ENCODE results near the gene ZCCHC18.

DNA sequence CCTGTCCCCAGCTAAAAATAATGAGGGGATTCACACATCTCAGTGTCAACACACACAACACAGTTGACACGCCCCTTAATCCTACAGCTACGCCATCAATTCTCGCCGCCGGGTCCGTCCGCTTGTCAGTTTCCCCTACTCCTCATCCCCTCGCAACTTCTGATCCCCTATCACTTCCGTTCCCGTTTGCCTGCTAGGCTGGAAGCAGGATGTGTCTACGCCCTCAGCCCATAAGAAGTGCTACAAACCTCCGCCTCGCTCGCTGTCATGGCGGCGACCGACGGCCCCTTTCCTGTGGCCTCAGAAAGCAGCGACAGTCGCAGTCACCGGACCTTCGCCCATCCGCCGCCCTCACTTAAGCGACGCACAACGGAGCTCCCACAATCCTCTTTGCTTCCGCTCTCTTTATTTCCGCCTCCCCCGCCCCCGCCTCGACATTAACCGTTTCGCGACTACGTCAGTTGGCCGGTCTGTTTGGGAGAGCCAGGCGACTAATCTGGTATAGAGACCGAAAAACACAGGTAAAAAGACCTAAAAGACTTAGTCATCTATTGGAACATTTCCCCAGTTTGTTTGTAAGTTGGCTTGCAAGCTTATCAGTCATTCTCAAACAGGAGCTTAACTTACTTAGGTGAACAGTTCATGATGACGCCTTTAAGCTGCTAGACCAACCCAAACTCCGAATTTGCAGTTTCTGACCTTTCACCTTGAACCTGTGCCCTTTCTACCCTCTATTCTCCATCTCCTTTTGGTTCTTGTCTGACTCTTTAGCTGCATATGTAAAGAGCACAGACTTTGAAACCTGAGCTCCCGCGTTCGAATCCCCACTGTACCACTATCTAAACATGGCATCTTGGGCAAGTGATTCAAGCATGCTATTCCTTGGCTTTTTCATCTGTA is 44.6 kb downstream of the ZCCHC18 start, which contains the start of gene SLC25A53:
- TF ChIP-seq POLR2A (IDR thresholded peaks at IDR 0.05) (peak in 2 of 3 donors; percentile 22 to 38), CTCF (IDR thresholded peaks at IDR 0.05 in 8 of 11, conservative IDR thresholded peaks at IDR 0.05 in 3 of 11) (no peak)
